ENCODE data around the gene CA10.

The CA10 gene

GRCh38 chr17:51955245-51955644, 203.3 kb downstream of the CA10 start:
- in situ Hi-C loops (cut with MboI; ENCODE audit: low sequenced_read_pairs) = no loop called here

GRCh38 chr17:51954232-51954765, 204.2 kb downstream of the CA10 start:
- in situ Hi-C loops (cut with MboI; ENCODE audit: low sequenced_read_pairs) = no loop called here

GRCh38 chr17:51951741-51952140, 206.8 kb downstream of the CA10 start:
- in situ Hi-C loops (cut with MboI; ENCODE audit: low sequenced_read_pairs) = no loop called here

GRCh38 chr17:51948128-51948527, 210.4 kb downstream of the CA10 start:
- in situ Hi-C loops (cut with MboI; ENCODE audit: low sequenced_read_pairs) = no loop called here

GRCh38 chr17:51947160-51947735, 211.3 kb downstream of the CA10 start:
- in situ Hi-C loops (cut with MboI; ENCODE audit: low sequenced_read_pairs) = no loop called here

- in situ Hi-C loops (cut with MboI; ENCODE audit: low sequenced_read_pairs) = no loop called here
Observed at GRCh38 chr17:51946311-51946710, 212.2 kb downstream of the CA10 start.

GRCh38 chr17:51941272-51941671, 217.2 kb downstream of the CA10 start:
- in situ Hi-C loops (cut with MboI; ENCODE audit: low sequenced_read_pairs) = no loop called here

GRCh38 chr17:51937264-51937663, 221.2 kb downstream of the CA10 start:
- in situ Hi-C loops (cut with MboI; ENCODE audit: low sequenced_read_pairs) = no loop called here

GRCh38 chr17:51935477-51935876, 223.0 kb downstream of the CA10 start:
- in situ Hi-C loops (cut with MboI; ENCODE audit: low sequenced_read_pairs) = no loop called here

GRCh38 chr17:51933647-51934046, 224.9 kb downstream of the CA10 start:
- in situ Hi-C loops (cut with MboI; ENCODE audit: low sequenced_read_pairs) = no loop called here

- in situ Hi-C loops (cut with MboI; ENCODE audit: low sequenced_read_pairs) = no loop called here
Observed at GRCh38 chr17:51926448-51926847, 232.1 kb downstream of the CA10 start.

- in situ Hi-C loops (cut with MboI; ENCODE audit: low sequenced_read_pairs) = no loop called here
Observed at GRCh38 chr17:51921500-51921899, 237.0 kb downstream of the CA10 start.

- in situ Hi-C loops (cut with MboI; ENCODE audit: low sequenced_read_pairs) = no loop called here
Observed at GRCh38 chr17:51914577-51914976, 243.9 kb downstream of the CA10 start.

GRCh38 chr17:51913491-51914205, 244.9 kb downstream of the CA10 start:
- in situ Hi-C loops (cut with MboI; ENCODE audit: low sequenced_read_pairs) = no loop called here

GRCh38 chr17:51912939-51913338, 245.6 kb downstream of the CA10 start:
- in situ Hi-C loops (cut with MboI; ENCODE audit: low sequenced_read_pairs) = no loop called here

- in situ Hi-C loops (cut with MboI; ENCODE audit: low sequenced_read_pairs) = no loop called here
Observed at GRCh38 chr17:51911237-51911636, 247.3 kb downstream of the CA10 start.

- in situ Hi-C loops (cut with MboI; ENCODE audit: low sequenced_read_pairs) = no loop called here
Observed at GRCh38 chr17:51909971-51910370, 248.5 kb downstream of the CA10 start.

GRCh38 chr17:51908841-51909537, 249.5 kb downstream of the CA10 start:
- in situ Hi-C loops (cut with MboI; ENCODE audit: low sequenced_read_pairs) = no loop called here

- in situ Hi-C loops (cut with MboI; ENCODE audit: low sequenced_read_pairs) = no loop called here
Observed at GRCh38 chr17:51907041-51907440, 251.5 kb downstream of the CA10 start.

GRCh38 chr17:51904379-51904778, 254.1 kb downstream of the CA10 start:
- in situ Hi-C loops (cut with MboI; ENCODE audit: low sequenced_read_pairs) = no loop called here

- in situ Hi-C loops (cut with MboI; ENCODE audit: low sequenced_read_pairs) = no loop called here
Observed at GRCh38 chr17:51901242-51901641, 257.3 kb downstream of the CA10 start.

- in situ Hi-C loops (cut with MboI; ENCODE audit: low sequenced_read_pairs) = no loop called here
Observed at GRCh38 chr17:51891936-51892335, 266.6 kb downstream of the CA10 start.

All from HL-60/S4 (cell line).